Suprapubic skin (tissue), 4 donors: ENCODE results near the gene HHAT.

ENCODE experiments used
- EP300 ChIP-seq: sonication (generic); formaldehyde crosslinking; IDR thresholded peaks from one replicate; pipeline ENCODE4 v1.6.1; 2017; ENCODE audit warnings: antibody characterized with exemption
- POLR2AphosphoS5 ChIP-seq, 3 donors: sonication (generic); formaldehyde crosslinking; IDR thresholded peaks; one replicate each; pipeline ENCODE4 v1.6.1; 2017; ENCODE audit warnings: antibody characterized with exemption in 3 of 3
- TF ChIP-seq, protein P1 (sequence below), 2 donors: fragments of 200-600 bp in 1 of 2; fragments of 450-650 bp in 1 of 2; sonication (generic) in 1 of 2; IDR thresholded peaks; one replicate each; pipeline ENCODE4 v1.5.1; 2016 to 2019; ENCODE audit warnings: antibody characterized with exemption in 2 of 2, mild to moderate bottlenecking in 1 of 2, moderate library complexity in 1 of 2

- TF ChIP-seq EP300 (no peak), POLR2AphosphoS5 (IDR thresholded peaks at IDR 0.05) (no peak)
- TF ChIP-seq, protein P1, sequence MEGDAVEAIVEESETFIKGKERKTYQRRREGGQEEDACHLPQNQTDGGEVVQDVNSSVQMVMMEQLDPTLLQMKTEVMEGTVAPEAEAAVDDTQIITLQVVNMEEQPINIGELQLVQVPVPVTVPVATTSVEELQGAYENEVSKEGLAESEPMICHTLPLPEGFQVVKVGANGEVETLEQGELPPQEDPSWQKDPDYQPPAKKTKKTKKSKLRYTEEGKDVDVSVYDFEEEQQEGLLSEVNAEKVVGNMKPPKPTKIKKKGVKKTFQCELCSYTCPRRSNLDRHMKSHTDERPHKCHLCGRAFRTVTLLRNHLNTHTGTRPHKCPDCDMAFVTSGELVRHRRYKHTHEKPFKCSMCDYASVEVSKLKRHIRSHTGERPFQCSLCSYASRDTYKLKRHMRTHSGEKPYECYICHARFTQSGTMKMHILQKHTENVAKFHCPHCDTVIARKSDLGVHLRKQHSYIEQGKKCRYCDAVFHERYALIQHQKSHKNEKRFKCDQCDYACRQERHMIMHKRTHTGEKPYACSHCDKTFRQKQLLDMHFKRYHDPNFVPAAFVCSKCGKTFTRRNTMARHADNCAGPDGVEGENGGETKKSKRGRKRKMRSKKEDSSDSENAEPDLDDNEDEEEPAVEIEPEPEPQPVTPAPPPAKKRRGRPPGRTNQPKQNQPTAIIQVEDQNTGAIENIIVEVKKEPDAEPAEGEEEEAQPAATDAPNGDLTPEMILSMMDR (IDR thresholded peaks at IDR 0.05) = no peak
Observed at GRCh38 chr1:210648588-210649269, 320.0 kb downstream of the HHAT start.
